OCI-LY1 (cell line): ENCODE data around the gene VEGFB.

Experiments used
- H2AFZ ChIP-seq: fragments of 200-600 bp; sonication (generic), shearing (Covaris generic); 2 replicates; pipeline ENCODE4 v1.6.0; 2014; ENCODE audit warnings: antibody characterized with exemption, mild to moderate bottlenecking, low read length
- H3F3A ChIP-seq: fragments of 200-600 bp; sonication (generic), shearing (Covaris generic); 2 replicates; pipeline ENCODE4 v1.6.0; 2014; ENCODE audit warnings: mild to moderate bottlenecking, antibody characterized with exemption, low read length, moderate library complexity; ENCODE audit not compliant: insufficient read depth
- H3K27ac ChIP-seq: fragments of 200-600 bp; sonication (generic); 2 replicates; pipeline ENCODE4 v1.5.1; 2014; ENCODE audit warnings: low read length, mixed run types, mild to moderate bottlenecking, low read depth; ENCODE audit not compliant: poor library complexity, severe bottlenecking
- H3K27me3 ChIP-seq: fragments of 200-600 bp; sonication (generic); 2 replicates; pipeline ENCODE4 v1.6.0; 2014; ENCODE audit warnings: antibody characterized with exemption, mild to moderate bottlenecking, low read length, moderate library complexity; ENCODE audit not compliant: insufficient read depth
- H3K36me3 ChIP-seq: fragments of 200-600 bp; sonication (generic); 2 replicates; pipeline ENCODE4 v1.6.1; 2014; ENCODE audit warnings: mild to moderate bottlenecking, antibody characterized with exemption, low read length, moderate library complexity, mixed read lengths; ENCODE audit not compliant: insufficient read depth
- H3K4me1 ChIP-seq: fragments of 200-600 bp; sonication (generic); 2 replicates; pipeline ENCODE4 v1.5.1; 2014; ENCODE audit warnings: mild to moderate bottlenecking, low read length, moderate library complexity; ENCODE audit not compliant: insufficient read depth, severe bottlenecking
- H3K4me2 ChIP-seq: fragments of 200-600 bp; sonication (generic), shearing (Covaris generic); 2 replicates; pipeline ENCODE4 v1.6.1; 2014; ENCODE audit warnings: low read length
- H3K4me3 ChIP-seq: fragments of 200-600 bp; sonication (generic); 2 replicates; pipeline ENCODE4 v1.5.1; 2014; ENCODE audit warnings: low read length, low read depth, mild to moderate bottlenecking, mixed read lengths; ENCODE audit not compliant: poor library complexity, severe bottlenecking
- H3K79me2 ChIP-seq: fragments of 200-600 bp; shearing (Covaris generic); 2 replicates; pipeline ENCODE4 v1.6.1; 2016; ENCODE audit warnings: mixed run types, low read length, mixed read lengths; ENCODE audit not compliant: insufficient read depth
- H3K9ac ChIP-seq: fragments of 200-600 bp; sonication (generic), shearing (Covaris generic); 2 replicates; pipeline ENCODE4 v1.6.1; 2014; ENCODE audit warnings: mild to moderate bottlenecking, low read length, mixed read lengths
- H3K9me2 ChIP-seq: fragments of 200-600 bp; sonication (generic), shearing (Covaris generic); 2 replicates; pipeline ENCODE4 v1.6.1; 2014; ENCODE audit warnings: low read depth, mild to moderate bottlenecking, low read length, mixed read lengths
- H3K9me3 ChIP-seq: fragments of 200-600 bp; shearing (Covaris generic); 2 replicates; pipeline ENCODE4 v1.6.1; 2014; ENCODE audit warnings: low read length, mixed read lengths
- H4K20me1 ChIP-seq: fragments of 200-600 bp; sonication (generic), shearing (Covaris generic); 2 replicates; pipeline ENCODE4 v1.6.0; 2016; ENCODE audit warnings: mild to moderate bottlenecking, low read length; ENCODE audit not compliant: insufficient read depth
- CTCF ChIP-seq: fragments of 200-600 bp; sonication (generic), shearing (Covaris generic); IDR thresholded peaks from 2 replicates; pipeline ENCODE4 v1.5.1; 2017; ENCODE audit warnings: mild to moderate bottlenecking, antibody characterized with exemption, low read length, moderate library complexity, mixed read lengths
- EZH2 ChIP-seq: fragments of 200-600 bp; sonication (generic), shearing (Covaris generic); IDR thresholded peaks from 2 replicates; pipeline ENCODE4 v1.8.0; 2017; ENCODE audit warnings: borderline replicate concordance, mixed run types, mild to moderate bottlenecking, antibody characterized with exemption, low read length, moderate library complexity, mixed read lengths

VEGFB gene

GRCh38 chr11:64208796-64209562 lies 25.4 kb upstream of the VEGFB start:
- no peak overlapping the region for H2AFZ ChIP-seq
- no peaks in the 10 kb centered on the region for H3F3A ChIP-seq
- peak overlapping the region; percentile 90 for H3K4me2 ChIP-seq
- no peaks in the 10 kb centered on the region for H3K9me2 ChIP-seq
- TF ChIP-seq CTCF (no peak), EZH2 (no peak)
- H3K9ac ChIP-seq: peak overlapping the region; percentile 80; the same call in 1 of the 2 replicates
- H3K27ac ChIP-seq: peak overlapping the region; percentile 82
- H3K27me3 ChIP-seq: no peaks in the 10 kb centered on the region
- no peaks in the 10 kb centered on the region for H3K9me3 ChIP-seq
- H3K4me3 ChIP-seq: peak overlapping the region; percentile 66
- peaks cover 59% of the 10 kb centered on the region for H3K36me3 ChIP-seq
- no peaks in the 10 kb centered on the region for H4K20me1 ChIP-seq
- no peaks in the 10 kb centered on the region for H3K79me2 ChIP-seq
- peaks cover 41% of the 10 kb centered on the region for H3K4me1 ChIP-seq

GRCh38 chr11:64209563-64209843 lies 24.9 kb upstream of the VEGFB start:
- H3K9me2 ChIP-seq: no peaks in the 10 kb centered on the region
- no peak for TF ChIP-seq EZH2
- no peak for TF ChIP-seq CTCF
- H3K4me2 ChIP-seq: no peak overlapping the region
- H3K36me3 ChIP-seq: peaks cover 59% of the 10 kb centered on the region
- H3K27ac ChIP-seq: no peak overlapping the region
- H3K27me3 ChIP-seq: no peaks in the 10 kb centered on the region
- no peak overlapping the region; the same call in 1 of the 2 replicates for H3K9ac ChIP-seq
- H2AFZ ChIP-seq: no peak overlapping the region
- no peaks in the 10 kb centered on the region for H3F3A ChIP-seq
- H3K79me2 ChIP-seq: no peaks in the 10 kb centered on the region
- no peaks in the 10 kb centered on the region for H4K20me1 ChIP-seq
- no peak overlapping the region for H3K4me3 ChIP-seq
- H3K9me3 ChIP-seq: no peaks in the 10 kb centered on the region
- H3K4me1 ChIP-seq: peaks cover 41% of the 10 kb centered on the region

- no peak overlapping the region for H3K27ac ChIP-seq
- H4K20me1 ChIP-seq: no peaks in the 10 kb centered on the region
- H3K4me1 ChIP-seq: peaks cover 38% of the 10 kb centered on the region
- H3F3A ChIP-seq: no peaks in the 10 kb centered on the region
- H3K4me3 ChIP-seq: no peak overlapping the region
- no peaks in the 10 kb centered on the region for H3K9me3 ChIP-seq
- H3K4me2 ChIP-seq: no peak overlapping the region
- H3K36me3 ChIP-seq: peaks cover 66% of the 10 kb centered on the region
- TF ChIP-seq EZH2 (no peak), CTCF (no peak)
- no peaks in the 10 kb centered on the region for H3K9me2 ChIP-seq
- no peak overlapping the region for H2AFZ ChIP-seq
- no peaks in the 10 kb centered on the region for H3K79me2 ChIP-seq
- H3K27me3 ChIP-seq: no peaks in the 10 kb centered on the region
- no peak overlapping the region for H3K9ac ChIP-seq
Observed at GRCh38 chr11:64210301-64211020, 23.9 kb upstream of the VEGFB start.
